Measurements from ENCODE around the gene PA2G4.

DNA sequence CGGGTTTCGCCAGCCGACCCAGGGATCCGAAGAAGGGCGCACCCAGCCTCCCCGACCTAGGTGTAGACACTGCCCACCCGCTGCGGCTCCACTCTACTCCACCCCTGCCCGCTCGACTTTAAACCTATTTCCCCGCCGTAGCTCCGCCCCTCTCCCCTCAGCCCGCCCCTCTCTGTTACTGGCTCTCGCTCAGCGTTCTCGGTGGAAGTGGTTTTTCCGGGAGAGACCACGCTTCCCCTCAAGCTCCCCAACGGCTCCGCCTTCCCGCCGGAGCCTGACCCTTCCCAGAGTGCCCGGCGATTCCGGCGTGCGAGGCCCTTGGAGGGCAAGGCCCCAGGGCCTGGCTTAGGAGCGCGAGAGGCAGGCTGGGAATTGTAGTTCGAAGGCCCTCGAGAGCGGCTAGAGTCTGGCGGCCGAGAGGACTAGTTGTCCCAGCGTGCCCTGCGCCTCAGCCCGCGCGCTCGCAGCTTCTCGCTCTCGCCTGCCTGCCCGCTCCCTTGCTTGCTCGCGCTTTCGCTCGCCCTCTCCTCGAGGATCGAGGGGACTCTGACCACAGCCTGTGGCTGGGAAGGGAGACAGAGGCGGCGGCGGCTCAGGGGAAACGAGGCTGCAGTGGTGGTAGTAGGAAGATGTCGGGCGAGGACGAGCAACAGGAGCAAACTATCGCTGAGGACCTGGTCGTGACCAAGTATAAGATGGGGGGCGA, at the start of gene PA2G4:
- TF ChIP-seq, protein P1, sequence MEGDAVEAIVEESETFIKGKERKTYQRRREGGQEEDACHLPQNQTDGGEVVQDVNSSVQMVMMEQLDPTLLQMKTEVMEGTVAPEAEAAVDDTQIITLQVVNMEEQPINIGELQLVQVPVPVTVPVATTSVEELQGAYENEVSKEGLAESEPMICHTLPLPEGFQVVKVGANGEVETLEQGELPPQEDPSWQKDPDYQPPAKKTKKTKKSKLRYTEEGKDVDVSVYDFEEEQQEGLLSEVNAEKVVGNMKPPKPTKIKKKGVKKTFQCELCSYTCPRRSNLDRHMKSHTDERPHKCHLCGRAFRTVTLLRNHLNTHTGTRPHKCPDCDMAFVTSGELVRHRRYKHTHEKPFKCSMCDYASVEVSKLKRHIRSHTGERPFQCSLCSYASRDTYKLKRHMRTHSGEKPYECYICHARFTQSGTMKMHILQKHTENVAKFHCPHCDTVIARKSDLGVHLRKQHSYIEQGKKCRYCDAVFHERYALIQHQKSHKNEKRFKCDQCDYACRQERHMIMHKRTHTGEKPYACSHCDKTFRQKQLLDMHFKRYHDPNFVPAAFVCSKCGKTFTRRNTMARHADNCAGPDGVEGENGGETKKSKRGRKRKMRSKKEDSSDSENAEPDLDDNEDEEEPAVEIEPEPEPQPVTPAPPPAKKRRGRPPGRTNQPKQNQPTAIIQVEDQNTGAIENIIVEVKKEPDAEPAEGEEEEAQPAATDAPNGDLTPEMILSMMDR (IDR thresholded peaks at IDR 0.05) = no peak
- no peak; the same call in 1 of the 2 replicates for TF ChIP-seq SIN3A (IDR thresholded peaks at IDR 0.05; ENCODE audit: borderline replicate concordance, insufficient read depth, low read depth, low read length)
- TF ChIP-seq, protein P2, sequence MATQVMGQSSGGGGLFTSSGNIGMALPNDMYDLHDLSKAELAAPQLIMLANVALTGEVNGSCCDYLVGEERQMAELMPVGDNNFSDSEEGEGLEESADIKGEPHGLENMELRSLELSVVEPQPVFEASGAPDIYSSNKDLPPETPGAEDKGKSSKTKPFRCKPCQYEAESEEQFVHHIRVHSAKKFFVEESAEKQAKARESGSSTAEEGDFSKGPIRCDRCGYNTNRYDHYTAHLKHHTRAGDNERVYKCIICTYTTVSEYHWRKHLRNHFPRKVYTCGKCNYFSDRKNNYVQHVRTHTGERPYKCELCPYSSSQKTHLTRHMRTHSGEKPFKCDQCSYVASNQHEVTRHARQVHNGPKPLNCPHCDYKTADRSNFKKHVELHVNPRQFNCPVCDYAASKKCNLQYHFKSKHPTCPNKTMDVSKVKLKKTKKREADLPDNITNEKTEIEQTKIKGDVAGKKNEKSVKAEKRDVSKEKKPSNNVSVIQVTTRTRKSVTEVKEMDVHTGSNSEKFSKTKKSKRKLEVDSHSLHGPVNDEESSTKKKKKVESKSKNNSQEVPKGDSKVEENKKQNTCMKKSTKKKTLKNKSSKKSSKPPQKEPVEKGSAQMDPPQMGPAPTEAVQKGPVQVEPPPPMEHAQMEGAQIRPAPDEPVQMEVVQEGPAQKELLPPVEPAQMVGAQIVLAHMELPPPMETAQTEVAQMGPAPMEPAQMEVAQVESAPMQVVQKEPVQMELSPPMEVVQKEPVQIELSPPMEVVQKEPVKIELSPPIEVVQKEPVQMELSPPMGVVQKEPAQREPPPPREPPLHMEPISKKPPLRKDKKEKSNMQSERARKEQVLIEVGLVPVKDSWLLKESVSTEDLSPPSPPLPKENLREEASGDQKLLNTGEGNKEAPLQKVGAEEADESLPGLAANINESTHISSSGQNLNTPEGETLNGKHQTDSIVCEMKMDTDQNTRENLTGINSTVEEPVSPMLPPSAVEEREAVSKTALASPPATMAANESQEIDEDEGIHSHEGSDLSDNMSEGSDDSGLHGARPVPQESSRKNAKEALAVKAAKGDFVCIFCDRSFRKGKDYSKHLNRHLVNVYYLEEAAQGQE (IDR thresholded peaks at IDR 0.05; ENCODE audit: insufficient read depth in 1 of 2, low read depth in 2 of 2, low read length in 1 of 2) = no peak
